Measurements from ENCODE around the gene ZFYVE21.

The ZFYVE21 gene

DNA sequence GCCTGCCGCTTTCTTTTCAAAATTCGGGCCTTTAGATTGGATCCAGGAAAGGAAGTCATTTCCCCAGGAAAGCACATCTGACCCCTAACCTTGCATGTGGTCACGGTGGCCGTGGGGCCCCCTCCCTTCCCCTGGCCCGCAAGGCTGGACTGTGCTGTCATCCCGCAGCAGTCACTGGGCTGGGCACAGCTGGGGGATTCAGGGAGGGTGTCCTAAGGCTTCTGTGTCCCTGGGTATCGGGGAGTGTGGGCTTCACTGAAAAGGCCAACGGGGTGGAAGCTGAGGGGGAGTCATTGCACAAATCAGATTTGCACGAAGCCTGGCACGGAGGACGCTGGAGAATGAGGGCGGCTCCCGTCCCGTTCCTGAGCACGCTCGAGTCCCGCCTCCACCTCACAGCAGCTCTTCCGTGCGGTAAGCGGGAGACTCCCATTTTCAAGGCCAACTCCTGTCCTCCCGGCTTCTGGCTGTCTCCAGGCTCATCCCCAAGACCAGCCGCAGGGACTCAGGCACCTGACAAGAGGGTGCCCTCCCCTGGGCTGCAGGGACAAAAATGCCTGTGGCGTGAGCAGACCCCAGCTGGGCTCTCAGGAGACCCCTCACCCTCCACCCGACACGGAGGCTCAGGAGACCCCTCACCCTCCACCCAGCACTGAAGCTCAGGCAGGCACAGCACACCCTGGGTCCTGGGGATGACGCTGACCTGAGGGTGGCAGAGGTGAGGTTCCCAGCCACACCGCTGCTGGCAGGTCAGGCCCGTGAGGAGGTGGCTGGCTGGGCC lies 9.9 kb upstream of the ZFYVE21 start:
- DNase-seq (ENCODE audit: low read depth in 3 of 3) = no peak

DNA sequence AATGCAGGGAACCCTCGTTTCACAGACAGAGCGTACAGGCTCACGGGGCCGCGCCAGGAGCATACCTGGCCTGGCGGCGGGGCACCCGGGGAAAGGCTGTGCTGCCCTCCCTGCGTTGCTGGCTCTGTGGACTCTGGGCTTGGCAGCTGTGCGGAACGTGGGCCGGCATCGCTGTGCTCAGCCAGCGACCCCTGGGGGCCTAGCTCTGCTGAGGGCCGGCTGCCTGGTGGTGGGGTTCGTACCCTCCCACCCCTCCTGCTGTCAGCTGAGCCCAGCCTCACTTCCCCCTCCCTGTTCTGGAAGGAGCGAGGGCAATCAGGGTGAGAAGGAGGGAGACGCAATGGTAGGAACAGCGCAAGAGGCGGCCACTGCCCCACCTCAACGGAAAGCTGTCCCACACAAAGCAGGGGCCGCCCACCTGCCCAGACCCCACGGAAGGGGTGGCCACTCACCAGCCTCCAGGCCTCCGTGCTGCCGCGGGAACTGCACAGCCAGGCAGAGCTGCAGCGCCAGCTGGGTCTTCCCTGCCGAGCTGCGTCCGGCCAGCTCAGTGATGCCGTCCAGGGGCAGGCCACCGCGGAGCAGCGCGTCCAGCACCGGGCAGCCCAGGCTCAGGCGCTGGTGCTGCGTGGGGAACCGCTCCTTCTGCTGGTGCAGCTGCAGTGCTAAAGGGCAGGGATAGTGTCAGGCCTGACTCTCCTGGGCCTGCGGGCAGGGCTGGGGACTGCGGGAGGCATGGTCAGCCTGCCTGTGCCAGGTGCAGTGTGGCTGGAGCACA lies 8.9 kb upstream of the ZFYVE21 start:
- no peak for DNase-seq (ENCODE audit: low read depth in 3 of 3)

DNA sequence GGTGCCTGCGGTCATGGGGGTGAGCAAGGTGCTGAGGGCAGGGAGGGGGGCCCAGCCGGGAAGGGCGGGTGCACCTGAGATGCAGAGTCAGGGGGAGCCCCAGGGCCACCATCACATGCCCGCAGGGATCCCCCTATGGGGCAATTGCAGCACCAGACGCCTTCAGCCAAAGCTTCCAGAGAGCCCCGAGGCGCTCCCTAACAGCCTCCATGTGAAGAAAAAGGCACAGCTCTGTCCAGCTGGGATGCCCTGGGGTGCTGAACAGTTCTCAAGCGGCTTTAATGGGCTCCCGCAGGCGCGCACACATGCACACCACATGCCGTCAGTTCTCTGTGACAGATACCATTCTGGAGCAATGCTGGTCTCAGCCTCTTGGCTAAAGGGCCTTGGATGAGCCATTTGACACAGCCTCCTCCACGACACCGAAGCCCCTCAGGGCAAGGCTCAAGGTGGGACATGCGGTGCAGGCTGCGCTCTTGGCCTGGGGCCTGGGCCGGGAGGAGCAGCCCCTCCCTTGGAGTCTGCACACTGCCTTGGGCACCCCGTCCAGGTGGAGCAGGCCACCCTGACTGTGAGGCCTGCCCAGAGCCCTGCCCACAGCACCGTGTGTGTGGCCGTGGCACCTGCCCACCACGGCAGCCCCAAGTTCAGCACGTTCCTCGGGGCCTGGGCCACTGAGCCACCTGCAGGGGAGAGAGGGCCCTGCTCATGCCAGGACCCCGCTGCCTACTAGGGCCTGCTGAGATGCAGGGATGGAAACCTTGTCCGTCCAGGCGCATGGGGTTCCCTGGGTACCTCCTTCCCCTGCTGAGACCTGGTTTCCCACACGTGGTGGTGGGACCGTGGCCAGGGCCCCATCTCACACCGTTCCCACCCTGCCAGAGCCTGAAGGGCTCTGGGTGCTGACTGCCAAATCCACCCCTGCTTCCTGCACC lies 8.0 kb upstream of the ZFYVE21 start:
- DNase-seq (ENCODE audit: low read depth in 3 of 3) = no peak

DNA sequence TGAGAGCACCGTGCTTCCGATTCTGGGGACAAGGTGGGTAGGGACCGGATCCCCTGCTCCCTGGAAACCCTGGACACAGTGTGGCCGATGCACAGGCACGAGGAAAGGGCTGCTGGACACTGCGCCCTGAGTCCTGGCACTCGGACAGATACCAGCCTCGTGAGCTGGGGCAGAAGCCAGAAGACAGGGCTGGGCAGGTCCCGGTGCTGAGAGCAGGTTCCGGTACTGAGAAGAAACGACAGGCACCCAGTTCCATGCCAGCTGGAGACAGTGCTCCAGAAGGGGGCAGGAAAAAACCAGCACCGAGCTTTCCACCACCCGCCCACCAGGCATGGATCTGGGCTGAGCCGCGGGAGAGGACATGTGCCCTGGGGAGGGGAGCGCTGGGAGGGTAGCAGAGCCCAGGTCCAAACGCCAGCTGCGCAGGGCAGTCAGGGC lies 6.8 kb upstream of the ZFYVE21 start:
- DNase-seq (ENCODE audit: low read depth in 3 of 3) = no peak

DNA sequence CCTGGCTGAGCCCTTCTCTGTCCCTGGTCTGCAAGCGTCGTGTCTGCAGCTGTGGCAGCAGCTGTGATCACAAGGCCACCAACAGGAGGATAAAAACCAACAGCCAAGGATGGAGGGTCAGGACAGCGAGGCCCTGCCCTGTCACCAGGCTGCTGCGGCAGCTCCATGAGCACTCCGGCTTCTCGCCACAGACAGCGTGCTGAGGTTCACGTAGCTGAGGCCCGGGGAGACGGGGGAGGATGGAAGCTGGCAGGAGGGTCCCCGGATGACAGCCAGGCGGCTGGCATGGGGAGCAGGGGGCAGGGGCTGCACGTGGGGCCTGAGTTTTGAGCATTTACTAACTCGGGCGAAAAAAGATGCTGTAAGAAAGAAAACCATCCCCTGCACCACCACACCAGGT lies 5.8 kb upstream of the ZFYVE21 start:
- DNase-seq (ENCODE audit: low read depth in 3 of 3) = no peak

DNA sequence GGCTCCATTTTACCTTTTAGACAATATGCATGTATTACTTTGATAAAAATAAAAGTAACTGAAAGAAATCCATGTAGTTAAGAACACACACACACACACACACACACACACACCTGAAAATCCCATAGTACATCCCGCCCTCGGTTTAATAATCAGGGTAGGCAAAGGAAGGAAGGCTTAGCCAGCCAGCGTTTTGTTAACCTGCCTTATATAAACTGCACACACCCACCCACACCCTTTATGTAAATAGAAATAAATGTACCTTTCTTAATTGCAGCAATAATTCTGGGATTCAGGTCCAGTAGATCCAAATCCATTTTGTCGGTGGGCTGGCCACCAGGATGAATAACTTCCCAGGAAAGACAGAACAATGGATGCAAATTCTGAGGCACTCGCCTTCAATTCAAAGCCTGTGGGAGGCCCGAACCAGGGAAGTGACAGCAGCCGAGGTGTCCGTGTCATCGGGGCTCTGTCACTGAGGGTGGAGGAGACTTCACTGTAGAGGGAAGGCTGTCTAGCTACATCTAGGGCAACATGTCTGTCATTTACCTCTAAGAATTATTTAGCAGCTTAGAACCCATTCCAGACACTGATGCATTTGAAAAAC lies 4.7 kb upstream of the ZFYVE21 start:
- no peak for DNase-seq (ENCODE audit: low read depth in 3 of 3)

DNA sequence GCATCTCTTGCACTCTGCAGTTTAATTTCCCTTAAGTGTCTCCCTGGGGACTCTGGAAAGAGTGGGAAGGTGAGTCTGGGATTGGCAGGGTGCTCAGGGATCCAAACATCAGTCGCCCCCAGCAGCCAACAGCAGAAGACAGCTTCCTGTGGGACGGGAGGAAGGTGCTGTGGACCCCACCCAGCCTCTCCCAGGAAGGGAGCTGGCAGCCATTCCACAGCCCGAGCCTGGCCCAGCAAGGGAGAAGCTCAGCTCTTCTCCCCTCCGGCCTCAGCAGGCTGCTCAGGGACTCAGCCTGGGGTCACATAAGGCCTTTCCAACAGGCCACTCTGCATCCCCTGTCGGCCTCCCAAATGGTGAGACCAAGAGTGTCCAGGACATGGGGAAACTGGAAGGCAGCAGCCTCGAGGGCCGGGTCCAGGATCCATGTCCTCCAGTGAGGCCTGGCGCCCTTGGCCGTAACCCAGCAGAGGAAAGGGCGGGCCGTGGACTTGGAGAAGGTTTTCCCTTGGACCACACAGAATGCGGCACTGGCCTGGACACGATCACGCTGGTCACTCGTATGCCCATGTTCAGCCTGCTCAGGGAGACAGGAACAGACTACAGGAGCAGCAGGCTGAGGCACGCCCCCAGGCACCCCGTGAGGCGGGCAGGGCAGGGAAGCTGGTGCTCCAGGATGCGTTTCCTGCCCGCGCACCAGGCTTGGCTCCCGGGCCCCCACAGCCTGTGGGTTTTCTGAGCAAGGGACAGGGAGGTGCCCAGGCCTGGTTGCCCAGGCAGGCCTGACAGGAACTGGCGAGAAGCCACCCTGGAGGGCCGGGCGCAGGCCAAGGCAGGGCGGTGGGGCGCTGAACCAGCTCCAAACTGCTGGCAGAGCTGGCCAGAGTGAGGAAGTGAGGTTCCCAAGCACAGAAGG lies 3.8 kb upstream of the ZFYVE21 start:
- DNase-seq (ENCODE audit: low read depth in 3 of 3) = no peak

DNA sequence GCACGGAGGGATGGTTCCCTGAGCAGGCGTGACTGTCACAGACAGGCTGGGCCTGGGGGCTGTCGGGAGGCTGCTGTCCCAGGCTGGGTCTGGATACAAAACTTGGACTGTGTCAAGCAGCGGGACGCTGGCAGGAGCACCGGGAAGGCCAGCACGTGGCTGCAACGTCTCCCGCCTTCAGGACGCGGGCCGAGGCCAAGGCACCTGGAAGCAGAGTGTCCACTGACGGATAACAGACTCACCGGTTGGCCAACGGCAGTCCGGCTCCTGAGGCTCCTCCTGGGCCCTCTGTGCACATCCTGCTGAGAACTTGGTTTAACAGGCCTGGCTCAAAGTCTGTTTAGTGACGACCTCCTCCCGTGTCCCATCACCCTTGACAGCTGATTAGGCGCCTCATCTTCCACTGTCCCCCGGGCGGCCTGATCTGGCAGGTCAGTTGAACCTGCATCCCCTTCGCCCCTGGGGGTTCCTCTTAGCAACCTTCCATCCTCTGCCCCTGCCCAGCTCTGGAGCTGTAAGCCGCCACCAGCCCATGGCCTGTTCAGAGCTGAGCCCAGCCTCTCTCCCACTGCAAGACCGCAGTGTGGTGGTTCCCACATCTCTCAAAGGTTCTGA lies 2.9 kb upstream of the ZFYVE21 start:
- DNase-seq (ENCODE audit: low read depth in 3 of 3) = no peak

DNA sequence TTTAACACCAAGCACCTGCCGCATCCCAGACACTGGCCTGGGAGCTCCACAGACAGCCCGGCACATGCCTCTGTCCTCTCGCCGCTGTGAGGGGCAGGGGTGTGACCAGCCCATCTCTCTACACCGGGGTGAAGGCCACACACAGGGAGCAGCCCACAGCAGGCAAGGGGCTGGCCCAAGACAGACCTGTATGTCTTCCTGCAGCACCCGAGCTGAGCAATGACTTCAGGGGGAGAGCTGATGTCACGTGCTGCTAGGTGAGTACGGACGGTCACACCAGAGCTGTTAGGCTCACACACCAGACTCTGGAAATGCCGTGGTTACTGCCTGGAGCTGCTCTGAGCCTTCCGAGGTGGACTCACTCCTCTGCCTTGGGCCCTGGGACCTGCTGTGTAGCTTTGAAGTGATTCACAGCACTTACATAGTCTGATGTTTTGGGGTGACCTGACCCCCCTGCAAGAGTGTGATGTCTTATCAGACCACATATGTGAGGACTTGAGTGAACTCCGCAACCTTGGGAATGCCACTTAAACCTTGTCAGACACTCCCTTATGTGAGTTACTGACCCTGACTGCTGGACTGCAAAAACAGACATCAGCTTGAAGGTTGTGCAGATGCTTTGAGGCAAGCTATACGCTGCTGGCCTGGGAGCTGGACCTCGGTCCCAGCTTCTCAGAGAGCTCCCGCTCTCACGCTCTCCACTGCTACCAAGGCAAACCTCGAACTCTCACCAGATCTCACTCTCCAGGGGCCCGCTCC lies 2.1 kb upstream of the ZFYVE21 start:
- DNase-seq (ENCODE audit: low read depth in 3 of 3) = no peak

DNA sequence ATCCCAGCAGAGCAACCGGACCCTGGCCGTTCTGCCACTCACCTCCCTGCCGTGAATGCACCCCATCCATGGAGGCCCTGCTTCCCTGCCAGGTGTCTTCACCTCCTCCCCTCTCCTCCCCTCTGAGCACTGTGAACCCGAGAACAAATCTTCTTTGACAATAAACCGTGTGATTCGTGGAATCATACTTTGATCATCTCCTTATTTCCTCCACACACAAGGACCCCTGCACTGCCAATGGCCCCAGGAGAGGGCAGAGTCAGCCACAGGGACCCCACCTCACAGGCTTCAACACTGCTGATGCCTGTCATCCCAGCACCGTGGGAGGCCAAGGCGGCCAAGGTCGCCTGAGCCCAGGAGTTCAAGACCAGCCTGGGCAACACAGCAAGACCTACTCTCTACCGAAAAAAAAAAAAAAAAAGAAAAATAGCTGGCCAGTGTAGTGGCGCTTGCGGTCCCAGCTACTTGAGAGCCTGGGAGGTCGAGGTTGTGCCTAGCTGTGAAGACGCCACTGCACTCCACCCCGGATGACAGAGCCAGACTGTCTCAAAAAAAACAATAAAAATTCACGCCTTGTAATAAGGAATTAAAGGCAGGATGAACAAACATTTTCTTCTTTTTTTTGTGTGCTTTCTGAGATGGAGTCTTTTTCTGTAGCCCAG lies 1.4 kb upstream of the ZFYVE21 start:
- DNase-seq (ENCODE audit: low read depth in 3 of 3) = no peak

DNA sequence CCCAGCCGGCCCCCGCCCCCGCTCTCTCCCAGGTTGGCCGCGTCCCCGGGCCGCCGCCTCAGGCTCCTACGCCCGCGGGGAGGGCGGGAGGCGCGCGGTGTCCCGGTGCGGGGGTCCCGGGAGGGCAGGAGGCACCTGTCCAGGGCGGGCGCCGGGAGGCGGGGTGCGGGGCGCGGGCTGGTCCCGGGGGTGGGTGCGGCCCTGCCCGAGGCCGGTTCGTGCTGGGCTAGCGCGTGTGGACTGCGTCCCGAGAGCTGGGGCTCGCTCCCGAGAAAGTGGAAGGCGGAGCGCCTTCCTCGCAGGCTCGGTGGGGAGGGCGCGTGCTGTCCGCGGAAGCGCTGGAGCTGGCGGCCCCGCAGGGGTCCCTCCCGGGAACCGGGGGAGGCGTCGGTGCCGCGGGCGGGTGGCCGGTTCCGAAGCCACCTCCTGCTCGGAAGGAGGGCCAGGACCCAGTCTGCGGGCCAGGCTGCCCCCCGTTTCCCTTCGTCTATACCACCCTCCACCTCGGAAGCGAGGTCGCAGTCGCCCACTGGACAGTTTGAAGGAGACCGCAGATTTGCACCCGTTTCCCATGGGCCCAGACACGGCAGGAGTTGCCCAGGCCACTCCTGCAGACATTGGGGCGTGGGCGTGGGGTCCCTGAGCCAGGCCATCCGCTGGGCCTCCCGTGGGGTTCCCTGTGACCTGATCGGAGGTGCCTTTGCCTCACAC lies 636 bp downstream of the ZFYVE21 start:
- DNase-seq (ENCODE audit: low read depth in 3 of 3) = no peak

DNA sequence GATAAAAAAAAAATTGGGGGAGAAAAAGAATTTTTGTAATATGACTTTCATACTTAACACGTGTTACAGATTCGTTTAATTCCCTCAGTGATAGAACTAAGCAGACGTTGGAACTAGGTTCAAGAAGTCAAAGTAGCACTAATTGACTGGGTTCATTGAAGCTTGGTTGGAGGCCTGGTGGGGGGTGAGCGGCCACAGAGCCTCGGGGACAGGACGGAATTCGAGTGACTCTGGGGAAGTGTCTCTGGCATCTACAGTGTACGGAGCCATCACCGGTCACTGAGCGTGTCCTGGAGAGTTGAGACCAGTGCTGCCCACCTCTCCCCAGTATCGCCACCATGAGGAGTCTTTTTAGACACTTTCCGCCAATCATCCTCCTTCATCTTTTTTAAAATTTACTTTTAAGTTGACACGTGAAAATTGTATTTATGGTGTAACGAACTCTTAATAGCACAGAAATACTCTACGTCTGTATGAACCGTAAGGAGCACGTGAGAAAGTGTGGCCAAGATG lies 1.3 kb downstream of the ZFYVE21 start:
- DNase-seq (ENCODE audit: low read depth in 3 of 3) = no peak

DNA sequence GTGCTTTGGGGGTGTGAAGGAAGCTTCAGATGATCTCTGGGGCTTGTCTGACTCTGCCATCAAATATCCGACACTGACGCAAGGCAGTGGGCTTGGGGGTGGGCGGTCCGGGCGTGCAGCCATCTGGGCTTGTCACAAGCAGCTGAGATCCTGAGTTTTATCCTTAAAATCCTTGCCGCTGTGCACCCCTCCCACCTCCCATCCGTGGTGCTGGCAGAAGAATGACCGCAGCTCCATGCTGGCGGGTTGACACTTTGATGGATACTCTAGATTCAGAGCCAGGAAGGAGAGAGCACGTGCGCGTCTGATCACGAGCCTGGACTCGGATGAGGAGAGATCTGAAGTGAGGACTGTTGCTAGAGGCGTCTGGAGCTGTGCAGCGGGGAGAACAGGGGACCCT lies 3.0 kb downstream of the ZFYVE21 start:
- no peak for DNase-seq (ENCODE audit: low read depth in 3 of 3)

DNA sequence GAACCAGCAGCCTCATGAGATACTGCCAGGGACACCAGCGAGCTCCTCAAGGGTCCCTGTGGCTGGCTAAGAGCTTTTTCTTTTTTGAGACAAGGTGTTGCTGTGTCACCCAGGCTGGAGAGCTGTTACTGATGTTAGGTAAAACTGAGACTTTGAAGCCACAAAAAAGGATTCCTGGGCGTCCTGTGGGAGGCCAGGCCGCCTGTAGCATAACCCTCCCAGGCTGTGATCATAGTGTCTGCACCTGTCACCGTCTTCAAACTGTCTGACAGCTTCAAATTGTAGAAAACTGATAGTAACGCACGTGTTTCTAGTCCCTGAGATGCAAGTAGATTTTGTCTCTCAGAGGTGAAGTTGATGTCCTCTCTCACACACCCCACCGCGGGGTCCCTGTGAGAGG lies 4.1 kb downstream of the ZFYVE21 start:
- DNase-seq (ENCODE audit: low read depth in 3 of 3) = no peak

DNA sequence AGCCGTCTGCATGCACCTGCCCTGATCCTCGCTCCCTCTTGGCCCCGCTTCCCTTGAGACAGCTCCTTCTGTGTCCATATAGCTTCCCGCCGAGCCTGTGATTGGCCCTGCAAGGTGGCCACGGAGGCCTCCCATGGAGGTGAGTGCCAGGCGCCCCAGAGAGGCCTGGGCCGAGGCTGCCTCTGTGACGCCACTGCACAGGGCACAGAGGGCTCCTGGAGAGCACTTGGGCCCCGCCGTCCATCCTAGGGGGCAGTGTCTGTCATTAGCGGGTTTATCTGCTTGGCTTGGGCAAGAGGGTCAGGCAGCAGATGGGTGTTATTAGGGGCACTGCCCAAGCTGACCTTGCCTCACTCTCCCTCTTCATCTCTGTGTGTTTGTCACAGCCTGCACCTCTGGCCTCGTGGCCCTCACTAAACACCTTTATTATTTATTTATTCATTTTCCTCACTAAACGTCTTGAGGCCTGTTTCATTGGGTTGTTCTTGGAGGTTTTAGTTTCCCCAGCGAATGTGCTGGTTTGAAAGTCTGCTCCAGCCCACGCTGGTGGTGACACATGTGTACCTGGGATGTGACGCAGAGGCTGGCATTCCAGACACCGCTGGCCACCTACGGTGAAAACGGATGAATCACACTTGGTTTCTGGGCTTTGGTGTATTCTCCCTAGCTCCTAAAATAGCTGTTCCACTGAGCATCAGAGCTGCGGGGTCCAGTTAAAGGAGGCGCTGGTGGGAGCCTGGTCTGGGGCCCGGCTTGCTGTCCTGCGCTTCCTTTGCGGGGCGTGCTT lies 5.9 kb downstream of the ZFYVE21 start:
- no peak for DNase-seq (ENCODE audit: low read depth in 3 of 3)

DNA sequence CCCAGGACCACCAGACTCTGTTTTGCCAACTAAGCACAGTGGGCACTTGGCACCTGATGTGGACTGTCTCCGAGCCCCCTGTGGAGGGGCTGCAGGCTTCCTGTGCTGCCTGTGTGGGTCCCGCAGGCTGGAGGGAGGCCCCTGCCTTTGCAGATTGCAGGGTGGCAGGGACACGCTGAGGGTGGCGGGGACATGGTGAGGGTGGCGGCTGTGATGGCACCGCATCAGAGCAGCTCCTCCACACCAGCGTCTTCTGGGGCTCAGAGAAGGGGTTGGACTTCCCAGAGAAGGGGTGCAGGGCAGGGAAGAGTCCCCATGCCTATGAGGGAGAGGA lies 8.1 kb downstream of the ZFYVE21 start:
- no peak for DNase-seq (ENCODE audit: low read depth in 3 of 3)

DNA sequence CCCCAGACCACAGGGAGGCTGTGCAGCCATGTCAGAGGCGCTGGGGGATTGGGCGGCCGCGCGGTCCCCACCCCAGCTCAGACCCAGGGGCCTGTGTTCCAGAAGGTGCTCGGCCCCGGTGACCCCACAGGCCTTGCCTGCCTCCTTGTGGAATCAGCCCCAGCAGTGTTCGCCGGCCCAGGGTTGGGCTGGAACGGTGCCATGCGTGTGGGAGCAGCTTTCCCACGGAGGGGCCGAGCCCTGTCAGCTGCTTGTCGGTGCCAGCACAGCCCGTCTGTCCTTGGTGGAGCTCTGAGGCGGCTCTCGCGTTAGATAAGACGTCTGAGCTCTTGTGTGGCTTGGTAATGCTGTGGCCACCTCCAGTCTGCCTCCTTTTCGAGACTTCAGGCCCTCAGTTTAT lies 8.5 kb downstream of the ZFYVE21 start:
- no peak for DNase-seq (ENCODE audit: low read depth in 3 of 3)

Data from stimulated activated CD4-positive, alpha-beta T cell treated with anti-CD3 and anti-CD28 coated beads, TNF-alpha, amount 100 ng/mL, for 4 hours (primary cell).